Activated naive CD4-positive, alpha-beta T cell treated with anti-CD3 and anti-CD28 coated beads for 36 hours (primary cell): Measurements from ENCODE around the gene GRM5. TPM values are rescaled to one million over a fixed set of nuclear protein-coding genes. Genes with fewer than 3 reads are reported as not detected.

ENCODE experiments used
- CTCF ChIA-PET: fragments of 350-600 bp; sonication (Branson Sonifier 250); formaldehyde crosslinking; loops from one replicate; lab custom pipeline; 2021; ENCODE audit warnings: antibody characterized with exemption; lab: Charles Lee
- DNase-seq: peaks from one replicate; pipeline ENCODE4 v3.0.0-alpha.2; 2020
- H3K27ac Mint-ChIP-seq: one replicate; pipeline ENCODE4 v1.8.0; 2021; ENCODE audit warnings: mild to moderate bottlenecking, mixed read lengths
- H3K27me3 Mint-ChIP-seq: one replicate; pipeline ENCODE4 v1.8.0; 2021; ENCODE audit warnings: low read depth, mixed read lengths
- H3K36me3 Mint-ChIP-seq: one replicate; pipeline ENCODE4 v1.8.0; 2021; ENCODE audit warnings: low read depth, mixed read lengths
- H3K4me1 Mint-ChIP-seq: one replicate; pipeline ENCODE4 v1.8.0; 2021; ENCODE audit warnings: low read depth, mixed read lengths
- H3K4me3 Mint-ChIP-seq: one replicate; pipeline ENCODE4 v1.8.0; 2021; ENCODE audit warnings: mild to moderate bottlenecking, moderate library complexity, mixed read lengths
- H3K9me3 Mint-ChIP-seq: one replicate; pipeline ENCODE4 v1.8.0; 2021; ENCODE audit warnings: mixed read lengths
- intact Hi-C: fragments of 100-400 bp; cut with micrococcal nuclease; formaldehyde crosslinking; loops from one replicate; pipeline ENCODE4 v1.15.1; 2023
- total RNA-seq, 2 experiments: library from RNA; stranded (reverse); gene quantifications; one replicate each; pipeline ENCODE4 v1.2.3, GENCODE V29; 2021

Gene GRM5
- total RNA-seq, 2 experiments from 2014 or later: not detected

GRCh38 chr11:88815505-88815904 lies 250.3 kb downstream of the GRM5 start:
- CTCF ChIA-PET: interaction anchor here (0.6 kb wide), 1 partner anchor 641 kb away, joined by 3 read pairs; no protein-coding TSS in a partner anchor
- Mint-ChIP-seq H3K27ac (no peak overlapping the region), H3K36me3 (no peaks in the 10 kb centered on the region), H3K9me3 (peaks cover 3% of the 10 kb centered on the region), H3K4me1 (peaks cover 13% of the 10 kb centered on the region), H3K4me3 (no peak overlapping the region), H3K27me3 (no peaks in the 10 kb centered on the region)
- no peak for DNase-seq
- intact Hi-C loops: no loop called here

- intact Hi-C loops: no loop called here
- CTCF ChIA-PET: no interaction called here
- Mint-ChIP-seq H3K4me1 (peaks cover 13% of the 10 kb centered on the region), H3K27ac (no peak overlapping the region), H3K9me3 (peaks cover 3% of the 10 kb centered on the region), H3K36me3 (no peaks in the 10 kb centered on the region), H3K27me3 (no peaks in the 10 kb centered on the region), H3K4me3 (no peak overlapping the region)
- DNase-seq: no peak
Observed at GRCh38 chr11:88814076-88814475, 251.7 kb downstream of the GRM5 start.

DNA sequence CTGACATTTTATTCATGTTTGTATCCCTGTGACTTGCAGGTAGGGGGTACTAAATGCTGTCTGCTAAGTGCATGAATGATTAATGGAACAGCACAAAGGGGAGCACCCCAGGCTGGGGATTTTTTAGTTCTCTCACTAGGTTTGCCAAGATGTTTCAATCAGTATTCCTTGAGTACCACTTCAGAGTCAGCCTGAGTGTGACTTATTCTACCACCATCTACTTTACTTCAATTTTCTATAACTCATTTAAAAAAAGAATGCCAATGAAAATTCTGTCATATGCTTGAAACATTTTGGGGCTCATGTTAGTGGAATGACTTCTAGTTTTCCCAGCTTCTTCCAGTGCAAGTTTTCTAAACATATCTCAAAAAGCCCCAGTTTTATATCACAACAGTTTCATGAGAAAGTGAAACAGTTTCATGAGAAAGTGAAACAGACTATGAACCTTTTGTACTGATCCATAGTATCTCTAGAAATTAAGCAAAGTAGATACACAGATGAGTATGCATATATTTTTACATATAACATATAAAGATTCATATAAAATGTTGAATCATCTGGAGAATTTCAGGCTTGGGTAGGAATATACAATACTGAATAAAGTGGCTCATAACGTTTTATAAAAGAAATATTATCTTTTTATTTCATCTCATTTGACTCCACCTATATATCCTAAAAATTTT lies 252.4 kb downstream of the GRM5 start:
- CTCF ChIA-PET: no interaction called here
- intact Hi-C loops: loop anchor here (1.0 kb wide), 3 partner anchors 30 to 456 kb away; no protein-coding TSS in a partner anchor
- no peaks in the 10 kb centered on the region for H3K36me3 Mint-ChIP-seq

GRCh38 chr11:88810420-88811097 lies 255.2 kb downstream of the GRM5 start:
- Mint-ChIP-seq H3K27me3 (no peaks in the 10 kb centered on the region), H3K36me3 (no peaks in the 10 kb centered on the region)

More for the DNA sequence above, 252.4 kb downstream of the GRM5 start:
- Mint-ChIP-seq H3K27ac (no peak overlapping the region), H3K4me1 (peaks cover 13% of the 10 kb centered on the region), H3K4me3 (no peak overlapping the region), H3K9me3 (peaks cover 3% of the 10 kb centered on the region), H3K27me3 (no peaks in the 10 kb centered on the region)
- DNase-seq: peak; percentile 8

GRCh38 chr11:88809126-88809525 lies 256.7 kb downstream of the GRM5 start:
- CTCF ChIA-PET: no interaction called here
- no peak overlapping the region for H3K4me3 Mint-ChIP-seq
- no peaks in the 10 kb centered on the region for H3K36me3 Mint-ChIP-seq
- H3K27me3 Mint-ChIP-seq: no peaks in the 10 kb centered on the region
- no peaks in the 10 kb centered on the region for H3K9me3 Mint-ChIP-seq
- peaks cover 12% of the 10 kb centered on the region for H3K4me1 Mint-ChIP-seq
- no peak for DNase-seq
- intact Hi-C loops: no loop called here
- H3K27ac Mint-ChIP-seq: no peak overlapping the region

More at GRCh38 chr11:88810420-88811097, 255.2 kb downstream of the GRM5 start:
- CTCF ChIA-PET: no interaction called here
- Mint-ChIP-seq H3K4me3 (no peak overlapping the region), H3K9me3 (peaks cover 2% of the 10 kb centered on the region), H3K27ac (no peak overlapping the region), H3K4me1 (peaks cover 12% of the 10 kb centered on the region)
- no peak for DNase-seq
- intact Hi-C loops: no loop called here

- CTCF ChIA-PET: no interaction called here
- no peaks in the 10 kb centered on the region for H3K27me3 Mint-ChIP-seq
- no peaks in the 10 kb centered on the region for H3K4me1 Mint-ChIP-seq
- no peak overlapping the region for H3K27ac Mint-ChIP-seq
- H3K36me3 Mint-ChIP-seq: no peaks in the 10 kb centered on the region
- no peak for DNase-seq
- no peak overlapping the region for H3K4me3 Mint-ChIP-seq
- intact Hi-C loops: no loop called here
- H3K9me3 Mint-ChIP-seq: no peaks in the 10 kb centered on the region
Observed at GRCh38 chr11:88807349-88807748, 258.4 kb downstream of the GRM5 start.

GRCh38 chr11:88806410-88806809 lies 259.4 kb downstream of the GRM5 start:
- CTCF ChIA-PET: no interaction called here
- no peak for DNase-seq
- no peak overlapping the region for H3K4me3 Mint-ChIP-seq
- H3K9me3 Mint-ChIP-seq: no peaks in the 10 kb centered on the region
- intact Hi-C loops: no loop called here
- H3K36me3 Mint-ChIP-seq: no peaks in the 10 kb centered on the region
- no peaks in the 10 kb centered on the region for H3K27me3 Mint-ChIP-seq
- H3K27ac Mint-ChIP-seq: no peak overlapping the region
- H3K4me1 Mint-ChIP-seq: peaks cover 7% of the 10 kb centered on the region

DNA sequence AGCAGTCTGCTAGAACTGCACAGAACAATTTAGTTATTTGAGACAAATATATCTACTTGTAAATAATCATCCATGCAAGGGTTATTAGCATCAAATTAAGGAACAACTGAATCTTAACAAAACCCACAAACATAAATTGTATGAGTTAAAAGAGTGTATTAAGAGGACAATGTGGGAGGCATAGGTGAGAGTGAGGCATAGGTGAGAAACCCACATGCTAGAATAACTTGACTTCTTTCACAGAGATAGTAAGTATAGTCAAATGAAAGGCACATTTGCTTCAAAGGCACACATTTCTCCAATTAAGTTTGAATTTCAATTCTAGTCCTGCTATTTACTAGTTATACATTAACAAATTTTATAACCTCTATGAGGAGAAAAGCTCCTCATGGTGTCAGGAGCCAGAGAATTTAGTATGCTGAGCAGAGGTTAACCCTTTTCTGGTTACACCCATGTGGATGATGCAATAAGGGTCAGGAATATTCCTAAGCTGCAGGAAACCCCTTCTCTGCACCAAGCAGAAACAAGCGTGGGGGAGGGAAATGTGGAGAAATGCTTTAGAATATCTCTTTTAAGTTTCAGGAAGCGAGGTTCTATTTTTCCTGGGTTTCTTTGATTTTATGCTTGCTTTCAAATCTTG lies 264.2 kb downstream of the GRM5 start:
- Mint-ChIP-seq H3K4me1 (peaks cover 8% of the 10 kb centered on the region), H3K9me3 (no peaks in the 10 kb centered on the region), H3K27me3 (no peaks in the 10 kb centered on the region), H3K27ac (no peak overlapping the region), H3K36me3 (no peaks in the 10 kb centered on the region), H3K4me3 (no peak overlapping the region)
- no peak for DNase-seq
- CTCF ChIA-PET: no interaction called here
- intact Hi-C loops: no loop called here

- CTCF ChIA-PET: no interaction called here
- intact Hi-C loops: no loop called here
- no peak for DNase-seq
- peaks cover 8% of the 10 kb centered on the region for H3K4me1 Mint-ChIP-seq
- H3K27ac Mint-ChIP-seq: no peak overlapping the region
- no peaks in the 10 kb centered on the region for H3K27me3 Mint-ChIP-seq
- H3K9me3 Mint-ChIP-seq: no peaks in the 10 kb centered on the region
- no peak overlapping the region for H3K4me3 Mint-ChIP-seq
- no peaks in the 10 kb centered on the region for H3K36me3 Mint-ChIP-seq
Observed at GRCh38 chr11:88799771-88800500, 265.8 kb downstream of the GRM5 start.

GRCh38 chr11:88790182-88790581 lies 275.6 kb downstream of the GRM5 start:
- Mint-ChIP-seq H3K4me1 (peaks cover 5% of the 10 kb centered on the region), H3K36me3 (no peaks in the 10 kb centered on the region), H3K27me3 (no peaks in the 10 kb centered on the region), H3K27ac (no peak overlapping the region), H3K9me3 (no peaks in the 10 kb centered on the region), H3K4me3 (no peak overlapping the region)
- intact Hi-C loops: no loop called here
- no peak for DNase-seq
- CTCF ChIA-PET: no interaction called here

- no peak overlapping the region for H3K27ac Mint-ChIP-seq
- peaks cover 7% of the 10 kb centered on the region for H3K4me1 Mint-ChIP-seq
- intact Hi-C loops: no loop called here
- no peaks in the 10 kb centered on the region for H3K36me3 Mint-ChIP-seq
- CTCF ChIA-PET: no interaction called here
- DNase-seq: no peak
- H3K4me3 Mint-ChIP-seq: no peak overlapping the region
- no peaks in the 10 kb centered on the region for H3K27me3 Mint-ChIP-seq
- H3K9me3 Mint-ChIP-seq: peaks cover 3% of the 10 kb centered on the region
Observed at GRCh38 chr11:88779577-88779976, 286.2 kb downstream of the GRM5 start.

DNA sequence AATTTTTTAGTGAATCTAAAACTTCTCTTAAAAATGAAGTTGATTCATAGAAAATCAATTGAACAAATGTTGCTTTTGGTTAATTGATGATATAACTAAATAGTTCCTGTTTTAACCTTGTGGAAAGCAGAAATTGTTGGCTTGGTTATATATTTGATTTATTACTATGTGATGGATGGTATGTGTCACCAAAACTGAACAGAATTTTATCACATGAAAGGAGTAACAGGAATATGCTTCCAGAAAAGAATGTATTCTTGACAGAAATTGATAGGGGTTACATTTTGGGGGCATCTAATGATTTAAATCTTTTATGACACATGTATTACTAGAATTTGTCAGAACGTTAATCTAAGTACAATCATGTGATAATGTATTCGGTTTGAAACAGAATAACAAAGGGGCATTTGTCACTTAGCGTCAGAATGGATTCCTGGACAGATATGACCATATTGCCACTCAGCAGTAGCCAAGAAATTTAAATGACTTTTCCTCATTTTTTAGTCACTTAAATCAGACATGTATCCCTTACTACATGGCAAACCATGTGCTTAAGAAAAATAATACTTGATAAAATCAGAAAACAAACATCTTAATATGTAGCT lies 295.2 kb downstream of the GRM5 start:
- intact Hi-C loops: no loop called here
- Mint-ChIP-seq H3K27me3 (no peaks in the 10 kb centered on the region), H3K4me1 (no peaks in the 10 kb centered on the region), H3K27ac (no peak overlapping the region), H3K9me3 (peaks cover 13% of the 10 kb centered on the region), H3K36me3 (peaks cover 1% of the 10 kb centered on the region), H3K4me3 (no peak overlapping the region)
- CTCF ChIA-PET: no interaction called here
- DNase-seq: no peak
